OCI-LY1 (cell line): ENCODE results near the gene RCOR3.

Experiments
- H2AFZ ChIP-seq: fragments of 200-600 bp; sonication (generic), shearing (Covaris generic); 2 replicates; pipeline ENCODE4 v1.6.0; 2014; ENCODE audit warnings: antibody characterized with exemption, mild to moderate bottlenecking, low read length
- H3F3A ChIP-seq: fragments of 200-600 bp; sonication (generic), shearing (Covaris generic); 2 replicates; pipeline ENCODE4 v1.6.0; 2014; ENCODE audit warnings: mild to moderate bottlenecking, antibody characterized with exemption, low read length, moderate library complexity; ENCODE audit not compliant: insufficient read depth
- H3K27ac ChIP-seq: fragments of 200-600 bp; sonication (generic); 2 replicates; pipeline ENCODE4 v1.5.1; 2014; ENCODE audit warnings: low read length, mixed run types, mild to moderate bottlenecking, low read depth; ENCODE audit not compliant: poor library complexity, severe bottlenecking
- H3K27me3 ChIP-seq: fragments of 200-600 bp; sonication (generic); 2 replicates; pipeline ENCODE4 v1.6.0; 2014; ENCODE audit warnings: antibody characterized with exemption, mild to moderate bottlenecking, low read length, moderate library complexity; ENCODE audit not compliant: insufficient read depth
- H3K36me3 ChIP-seq: fragments of 200-600 bp; sonication (generic); 2 replicates; pipeline ENCODE4 v1.6.1; 2014; ENCODE audit warnings: mild to moderate bottlenecking, antibody characterized with exemption, low read length, moderate library complexity, mixed read lengths; ENCODE audit not compliant: insufficient read depth
- H3K4me1 ChIP-seq: fragments of 200-600 bp; sonication (generic); 2 replicates; pipeline ENCODE4 v1.5.1; 2014; ENCODE audit warnings: mild to moderate bottlenecking, low read length, moderate library complexity; ENCODE audit not compliant: insufficient read depth, severe bottlenecking
- H3K4me2 ChIP-seq: fragments of 200-600 bp; sonication (generic), shearing (Covaris generic); 2 replicates; pipeline ENCODE4 v1.6.1; 2014; ENCODE audit warnings: low read length
- H3K4me3 ChIP-seq: fragments of 200-600 bp; sonication (generic); 2 replicates; pipeline ENCODE4 v1.5.1; 2014; ENCODE audit warnings: low read length, low read depth, mild to moderate bottlenecking, mixed read lengths; ENCODE audit not compliant: poor library complexity, severe bottlenecking
- H3K79me2 ChIP-seq: fragments of 200-600 bp; shearing (Covaris generic); 2 replicates; pipeline ENCODE4 v1.6.1; 2016; ENCODE audit warnings: mixed run types, low read length, mixed read lengths; ENCODE audit not compliant: insufficient read depth
- H3K9ac ChIP-seq: fragments of 200-600 bp; sonication (generic), shearing (Covaris generic); 2 replicates; pipeline ENCODE4 v1.6.1; 2014; ENCODE audit warnings: mild to moderate bottlenecking, low read length, mixed read lengths
- H3K9me2 ChIP-seq: fragments of 200-600 bp; sonication (generic), shearing (Covaris generic); 2 replicates; pipeline ENCODE4 v1.6.1; 2014; ENCODE audit warnings: low read depth, mild to moderate bottlenecking, low read length, mixed read lengths
- H3K9me3 ChIP-seq: fragments of 200-600 bp; shearing (Covaris generic); 2 replicates; pipeline ENCODE4 v1.6.1; 2014; ENCODE audit warnings: low read length, mixed read lengths
- H4K20me1 ChIP-seq: fragments of 200-600 bp; sonication (generic), shearing (Covaris generic); 2 replicates; pipeline ENCODE4 v1.6.0; 2016; ENCODE audit warnings: mild to moderate bottlenecking, low read length; ENCODE audit not compliant: insufficient read depth
- CTCF ChIP-seq: fragments of 200-600 bp; sonication (generic), shearing (Covaris generic); IDR thresholded peaks from 2 replicates; pipeline ENCODE4 v1.5.1; 2017; ENCODE audit warnings: mild to moderate bottlenecking, antibody characterized with exemption, low read length, moderate library complexity, mixed read lengths
- EZH2 ChIP-seq: fragments of 200-600 bp; sonication (generic), shearing (Covaris generic); IDR thresholded peaks from 2 replicates; pipeline ENCODE4 v1.8.0; 2017; ENCODE audit warnings: borderline replicate concordance, mixed run types, mild to moderate bottlenecking, antibody characterized with exemption, low read length, moderate library complexity, mixed read lengths

The RCOR3 gene

GRCh38 chr1:211281320-211282022 lies 22.3 kb downstream of the RCOR3 start:
- H3K9ac ChIP-seq, result no peak overlapping the region
- H3K4me2 ChIP-seq, result no peak overlapping the region
- no peaks in the 10 kb centered on the region for H3K4me1 ChIP-seq
- no peak overlapping the region for H3K27ac ChIP-seq
- no peaks in the 10 kb centered on the region for H3K27me3 ChIP-seq
- no peaks in the 10 kb centered on the region; the same call in 1 of the 2 replicates for H3K9me2 ChIP-seq
- no peaks in the 10 kb centered on the region for H3F3A ChIP-seq
- TF ChIP-seq CTCF (no peak), EZH2 (no peak)
- H3K9me3 ChIP-seq, result no peaks in the 10 kb centered on the region
- H2AFZ ChIP-seq, result no peak overlapping the region
- H4K20me1 ChIP-seq, result no peaks in the 10 kb centered on the region
- H3K36me3 ChIP-seq, result peaks cover 59% of the 10 kb centered on the region
- H3K4me3 ChIP-seq, result no peak overlapping the region
- H3K79me2 ChIP-seq, result no peaks in the 10 kb centered on the region

- Histone ChIP-seq H3K36me3 (peaks cover 64% of the 10 kb centered on the region), H3F3A (no peaks in the 10 kb centered on the region), H3K27ac (no peak overlapping the region)
Measured at GRCh38 chr1:211282023-211282373, 22.8 kb downstream of the RCOR3 start.

GRCh38 chr1:211285196-211285595 lies 26.0 kb downstream of the RCOR3 start:
- no peak overlapping the region for H3K9ac ChIP-seq
- no peaks in the 10 kb centered on the region for H4K20me1 ChIP-seq
- TF ChIP-seq CTCF, result no peak
- TF ChIP-seq EZH2, result no peak
- no peaks in the 10 kb centered on the region for H3K79me2 ChIP-seq
- no peaks in the 10 kb centered on the region for H3K9me3 ChIP-seq
- no peak overlapping the region for H2AFZ ChIP-seq
- H3K4me3 ChIP-seq, result no peak overlapping the region
- no peaks in the 10 kb centered on the region for H3K9me2 ChIP-seq
- H3K27ac ChIP-seq, result no peak overlapping the region
- no peaks in the 10 kb centered on the region for H3F3A ChIP-seq
- no peaks in the 10 kb centered on the region for H3K27me3 ChIP-seq
- H3K36me3 ChIP-seq, result peaks cover 59% of the 10 kb centered on the region
- H3K4me2 ChIP-seq, result no peak overlapping the region
- no peaks in the 10 kb centered on the region for H3K4me1 ChIP-seq

More at GRCh38 chr1:211282023-211282373, 22.8 kb downstream of the RCOR3 start:
- Histone ChIP-seq H4K20me1 (no peaks in the 10 kb centered on the region), H3K79me2 (no peaks in the 10 kb centered on the region), H3K9ac (no peak overlapping the region), H3K9me3 (no peaks in the 10 kb centered on the region), H3K4me1 (no peaks in the 10 kb centered on the region), H2AFZ (no peak overlapping the region), H3K4me3 (no peak overlapping the region), H3K27me3 (no peaks in the 10 kb centered on the region), H3K4me2 (no peak overlapping the region), H3K9me2 (no peaks in the 10 kb centered on the region; the same call in 1 of the 2 replicates)
- TF ChIP-seq CTCF (no peak), EZH2 (no peak)
